ENCODE results near the gene LFNG.
"Not testable (repeated sequence)": the region's sequence is repeated elsewhere in the genome, so short reads cannot be mapped to it uniquely, and the experiment has no call there.

The LFNG gene

GRCh38 chr7:2555121-2556052, 35.8 kb downstream of the LFNG start, which contains the start of gene BRAT1:
Gene BRAT1, minus strand, starts transcription at chr7:2555524. Its CDS starts 1,093 bp downstream, at chr7:2554431.
- TF ChIP-seq CTCF (IDR thresholded peaks at IDR 0.05; ENCODE audit: low read depth, low read length): peak; percentile 42
- peak within 1 kb of the TSS; percentile 81 for H3K4me3 ChIP-seq (ENCODE audit: low read depth, low read length)

DNA sequence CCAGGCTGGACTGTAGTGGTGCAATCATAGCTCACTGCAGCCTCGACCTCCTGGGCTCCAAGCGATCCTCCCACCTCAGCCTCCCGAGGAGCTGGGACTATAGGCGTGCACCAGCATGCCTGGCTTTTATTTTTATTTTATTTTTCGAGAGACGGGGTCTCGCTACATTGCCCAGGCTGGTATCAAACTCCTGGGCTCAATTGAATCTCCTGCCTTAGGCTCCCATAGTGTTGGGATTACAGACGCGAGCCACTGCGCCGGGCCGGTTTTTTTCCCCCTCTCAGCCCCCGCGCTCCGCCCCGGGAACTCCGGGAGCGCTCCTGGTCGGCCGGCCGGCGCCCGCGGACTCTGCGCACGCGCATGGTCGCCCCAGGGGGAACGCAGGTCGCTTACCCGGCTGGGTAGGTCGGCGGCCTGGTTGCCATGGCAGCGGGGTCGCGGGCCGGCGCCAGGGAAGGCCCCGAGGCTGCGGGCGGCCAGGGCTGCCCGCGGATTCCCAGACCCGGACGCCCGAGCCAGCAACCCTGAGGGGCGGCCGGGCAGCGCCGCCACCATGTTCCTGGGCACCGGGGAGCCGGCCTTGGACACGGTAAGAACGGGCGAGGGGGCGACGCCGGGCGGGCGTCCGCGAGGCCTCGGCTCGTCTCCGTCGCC, 39.2 kb downstream of the LFNG start, which contains the start of gene IQCE:
IQCE (plus strand) TSS at position 351 of the 654 bp plus-strand sequence; CDS start at position 554, 203 bp downstream.
- H3K9me3 ChIP-seq: no peaks in the 10 kb centered on the region
- TF ChIP-seq CTCF (IDR thresholded peaks at IDR 0.05; ENCODE audit: low read depth, low read length): no peak
- no peaks in the 10 kb centered on the region for H3K36me3 ChIP-seq
- peak; percentile 98 for DNase-seq
- H3K4me3 ChIP-seq (ENCODE audit: low read depth, low read length): peak within 1 kb of the TSS; percentile 73
- no peaks in the 10 kb centered on the region for H3K27me3 ChIP-seq
- H3K4me1 ChIP-seq: no peaks in the 10 kb centered on the region

More at GRCh38 chr7:2555121-2556052, 35.8 kb downstream of the LFNG start, which contains the start of gene BRAT1:
- Histone ChIP-seq H3K36me3 (peaks cover 6% of the 10 kb centered on the region), H3K9me3 (no peaks in the 10 kb centered on the region), H3K4me1 (no peaks in the 10 kb centered on the region), H3K27me3 (no peaks in the 10 kb centered on the region)
- DNase-seq: peak; percentile 100

- Histone ChIP-seq H3K9me3 (no peaks in the 10 kb centered on the region), H3K27me3 (no peaks in the 10 kb centered on the region), H3K4me1 (no peaks in the 10 kb centered on the region), H3K4me3 (ENCODE audit: low read depth, low read length) (peak overlapping the region; percentile 73), H3K36me3 (no peaks in the 10 kb centered on the region)
- DNase-seq: peak; percentile 28
- no peak for TF ChIP-seq CTCF (IDR thresholded peaks at IDR 0.05; ENCODE audit: low read depth, low read length)
Measured at GRCh38 chr7:2559283-2559950, 39.8 kb downstream of the LFNG start.

GRCh38 chr7:2563955-2564354, 44.4 kb downstream of the LFNG start:
- DNase-seq; H3K27me3 ChIP-seq; H3K4me1 ChIP-seq; H3K4me3 ChIP-seq (ENCODE audit: low read depth, low read length); H3K9me3 ChIP-seq; H3K36me3 ChIP-seq: not testable (repeated sequence)

- no peak for TF ChIP-seq CTCF (IDR thresholded peaks at IDR 0.05; ENCODE audit: low read depth, low read length)
- DNase-seq: no peak
- Histone ChIP-seq H3K36me3 (no peaks in the 10 kb centered on the region), H3K4me3 (ENCODE audit: low read depth, low read length) (no peak overlapping the region), H3K4me1 (no peaks in the 10 kb centered on the region; the same call in 1 of the 2 replicates), H3K9me3 (no peaks in the 10 kb centered on the region), H3K27me3 (no peaks in the 10 kb centered on the region)
Measured at GRCh38 chr7:2564970-2565540, 45.5 kb downstream of the LFNG start.

- Histone ChIP-seq H3K4me1 (no peaks in the 10 kb centered on the region; the same call in 1 of the 2 replicates), H3K27me3 (no peaks in the 10 kb centered on the region), H3K4me3 (ENCODE audit: low read depth, low read length) (no peak overlapping the region), H3K9me3 (no peaks in the 10 kb centered on the region), H3K36me3 (no peaks in the 10 kb centered on the region)
- DNase-seq: no peak
- TF ChIP-seq CTCF (IDR thresholded peaks at IDR 0.05; ENCODE audit: low read depth, low read length): no peak
Measured at GRCh38 chr7:2566348-2566889, 46.8 kb downstream of the LFNG start.

Data from BE2C (cell line).